Spinal cord (tissue), 10 donors: ENCODE results near the gene HTRA1. TPM values are rescaled to one million over a fixed set of nuclear protein-coding genes. Genes with fewer than 3 reads are reported as not detected.

Experiments used
- DNase-seq, 6 donors: peaks; one replicate each; pipeline versions ENCODE4 v3.0.0 to v3.0.0-alpha.2; 2013 to 2015; ENCODE audit warnings: low spot score in 6 of 6, low read depth in 4 of 6
- H3K27ac ChIP-seq: one replicate; pipeline ENCODE4 v1.5.1; 2013; ENCODE audit warnings: low read depth, low read length, control low read depth
- H3K27me3 ChIP-seq: one replicate; pipeline ENCODE4 v1.6.1; 2013; ENCODE audit warnings: low read length; ENCODE audit not compliant: control insufficient read depth, insufficient read depth
- H3K36me3 ChIP-seq: one replicate; pipeline ENCODE4 v1.6.1; 2013; ENCODE audit warnings: low read length; ENCODE audit not compliant: control insufficient read depth, insufficient read depth
- H3K4me1 ChIP-seq: one replicate; pipeline ENCODE4 v1.6.1; 2013; ENCODE audit warnings: low read length; ENCODE audit not compliant: control insufficient read depth, insufficient read depth
- H3K4me3 ChIP-seq: one replicate; pipeline ENCODE4 v1.5.1; 2013; ENCODE audit warnings: low read depth, low read length, control low read depth
- H3K9me3 ChIP-seq: one replicate; pipeline ENCODE4 v1.6.1; 2013; ENCODE audit warnings: low read length; ENCODE audit not compliant: control insufficient read depth, insufficient read depth
- WGBS: methylation state at CpG from one replicate; pipeline ENCODE4 v1.1.5; 2013; ENCODE audit warnings: missing lambda C conversion rate; ENCODE audit not compliant: insufficient coverage; 5-methylcytosine and 5-hydroxymethylcytosine counted together
- polyA plus RNA-seq, 2 donors: library from polyadenylated mRNA; unstranded; fragments of 120-200 nt; gene quantifications; one replicate each; pipeline ENCODE4 v1.2.1, GENCODE V29; 2013; ENCODE audit not compliant: insufficient read length in 2 of 2
- total RNA-seq, 2 donors: library from RNA; depleted of rRNA in 1 of 2; stranded (reverse); fragments of 120-200 nt in 1 of 2; fragments of >200 nt in 1 of 2; gene quantifications; one replicate each; pipeline versions ENCODE4 v1.2.3 to v1.2.4, GENCODE V29; 2013 to 2014
- donor health status: healthy.

Gene HTRA1
- total and polyA plus RNA-seq, 4 donors, result 150 to 243 (median 170) TPM

GRCh38 chr10:122507616-122508015 lies 46.3 kb downstream of the HTRA1 start:
- WGBS, result 85% methylated on average over 2 of the region's 3 CpGs
- DNase-seq, result no peak
- Histone ChIP-seq H3K27me3 (no peaks in the 10 kb centered on the region), H3K4me3 (no peak overlapping the region), H3K36me3 (peaks cover 50% of the 10 kb centered on the region), H3K9me3 (no peaks in the 10 kb centered on the region), H3K27ac (no peak overlapping the region), H3K4me1 (peaks cover 19% of the 10 kb centered on the region)

- H3K9me3 ChIP-seq, result no peaks in the 10 kb centered on the region
- no peak for DNase-seq
- WGBS, result 88% methylated on average over 5 of the region's 5 CpGs
- no peaks in the 10 kb centered on the region for H3K27me3 ChIP-seq
- no peak overlapping the region for H3K27ac ChIP-seq
- no peak overlapping the region for H3K4me3 ChIP-seq
- H3K4me1 ChIP-seq, result peaks cover 19% of the 10 kb centered on the region
- H3K36me3 ChIP-seq, result peaks cover 47% of the 10 kb centered on the region
Observed at GRCh38 chr10:122508021-122508420, 46.7 kb downstream of the HTRA1 start.

DNA sequence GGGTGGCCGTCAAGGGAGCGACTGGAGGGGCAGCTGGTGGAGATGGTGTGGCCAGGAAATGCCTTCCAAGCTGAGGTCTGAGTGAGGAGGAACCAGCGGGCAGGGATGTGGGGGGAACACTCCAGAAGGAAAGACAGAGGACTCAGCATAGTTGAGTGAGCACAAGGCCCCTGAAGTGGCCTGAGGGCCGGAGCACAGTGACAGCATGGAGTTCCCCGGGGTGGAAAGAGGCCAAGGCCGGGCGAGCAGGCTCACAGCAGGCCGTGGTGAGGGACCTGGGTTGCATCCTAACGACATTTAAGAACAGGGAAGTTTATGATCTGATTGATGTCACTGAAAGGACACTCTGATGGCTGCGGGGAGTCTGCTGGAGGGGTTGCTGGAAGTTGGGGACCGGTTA lies 48.0 kb downstream of the HTRA1 start:
- WGBS, result 66% methylated on average over 11 of the region's 11 CpGs
- Histone ChIP-seq H3K4me1 (peaks cover 14% of the 10 kb centered on the region), H3K27ac (no peak overlapping the region)

GRCh38 chr10:122510326-122510725 lies 49.0 kb downstream of the HTRA1 start:
- peaks cover 34% of the 10 kb centered on the region for H3K36me3 ChIP-seq
- H3K4me3 ChIP-seq, result no peak overlapping the region
- no peak overlapping the region for H3K27ac ChIP-seq
- no peak for DNase-seq
- no peaks in the 10 kb centered on the region for H3K27me3 ChIP-seq
- no peaks in the 10 kb centered on the region for H3K9me3 ChIP-seq
- 68% methylated on average over 9 of the region's 11 CpGs for WGBS
- peaks cover 6% of the 10 kb centered on the region for H3K4me1 ChIP-seq

More for the DNA sequence above, 48.0 kb downstream of the HTRA1 start:
- no peak for DNase-seq
- no peaks in the 10 kb centered on the region for H3K27me3 ChIP-seq
- no peaks in the 10 kb centered on the region for H3K9me3 ChIP-seq
- no peak overlapping the region for H3K4me3 ChIP-seq
- peaks cover 38% of the 10 kb centered on the region for H3K36me3 ChIP-seq

GRCh38 chr10:122510736-122511135 lies 49.4 kb downstream of the HTRA1 start:
- peaks cover 6% of the 10 kb centered on the region for H3K4me1 ChIP-seq
- peaks cover 36% of the 10 kb centered on the region for H3K36me3 ChIP-seq
- H3K27me3 ChIP-seq, result no peaks in the 10 kb centered on the region
- no peak overlapping the region for H3K4me3 ChIP-seq
- DNase-seq, result no peak
- H3K9me3 ChIP-seq, result no peaks in the 10 kb centered on the region
- no peak overlapping the region for H3K27ac ChIP-seq
- 92% methylated on average over 3 of the region's 3 CpGs for WGBS

- no peak for DNase-seq
- WGBS, result 94% methylated on average over 4 of the region's 4 CpGs
- peaks cover 34% of the 10 kb centered on the region for H3K36me3 ChIP-seq
Observed at GRCh38 chr10:122513053-122513452, 51.7 kb downstream of the HTRA1 start.

DNA sequence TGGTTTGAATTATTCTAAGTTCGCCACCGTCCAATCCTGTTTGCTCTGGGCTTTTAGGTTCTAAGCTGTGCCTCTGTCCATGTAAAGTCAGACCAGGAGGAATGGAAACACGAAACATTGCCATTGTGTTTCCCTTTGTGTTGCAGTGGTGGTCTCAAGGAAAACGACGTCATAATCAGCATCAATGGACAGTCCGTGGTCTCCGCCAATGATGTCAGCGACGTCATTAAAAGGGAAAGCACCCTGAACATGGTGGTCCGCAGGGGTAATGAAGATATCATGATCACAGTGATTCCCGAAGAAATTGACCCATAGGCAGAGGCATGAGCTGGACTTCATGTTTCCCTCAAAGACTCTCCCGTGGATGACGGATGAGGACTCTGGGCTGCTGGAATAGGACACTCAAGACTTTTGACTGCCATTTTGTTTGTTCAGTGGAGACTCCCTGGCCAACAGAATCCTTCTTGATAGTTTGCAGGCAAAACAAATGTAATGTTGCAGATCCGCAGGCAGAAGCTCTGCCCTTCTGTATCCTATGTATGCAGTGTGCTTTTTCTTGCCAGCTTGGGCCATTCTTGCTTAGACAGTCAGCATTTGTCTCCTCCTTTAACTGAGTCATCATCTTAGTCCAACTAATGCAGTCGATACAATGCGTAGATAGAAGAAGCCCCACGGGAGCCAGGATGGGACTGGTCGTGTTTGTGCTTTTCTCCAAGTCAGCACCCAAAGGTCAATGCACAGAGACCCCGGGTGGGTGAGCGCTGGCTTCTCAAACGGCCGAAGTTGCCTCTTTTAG lies 52.9 kb downstream of the HTRA1 start:
- no peak for DNase-seq
- no peaks in the 10 kb centered on the region for H3K27me3 ChIP-seq
- H3K27ac ChIP-seq, result no peak overlapping the region
- H3K4me1 ChIP-seq, result peaks cover 9% of the 10 kb centered on the region
- H3K36me3 ChIP-seq, result peaks cover 27% of the 10 kb centered on the region
- no peaks in the 10 kb centered on the region for H3K9me3 ChIP-seq
- H3K4me3 ChIP-seq, result no peak overlapping the region
- 89% methylated on average over 22 of the region's 22 CpGs for WGBS

More at GRCh38 chr10:122513053-122513452, 51.7 kb downstream of the HTRA1 start:
- Histone ChIP-seq H3K4me3 (no peak overlapping the region), H3K27ac (no peak overlapping the region), H3K27me3 (no peaks in the 10 kb centered on the region), H3K4me1 (peaks cover 11% of the 10 kb centered on the region), H3K9me3 (no peaks in the 10 kb centered on the region)

DNA sequence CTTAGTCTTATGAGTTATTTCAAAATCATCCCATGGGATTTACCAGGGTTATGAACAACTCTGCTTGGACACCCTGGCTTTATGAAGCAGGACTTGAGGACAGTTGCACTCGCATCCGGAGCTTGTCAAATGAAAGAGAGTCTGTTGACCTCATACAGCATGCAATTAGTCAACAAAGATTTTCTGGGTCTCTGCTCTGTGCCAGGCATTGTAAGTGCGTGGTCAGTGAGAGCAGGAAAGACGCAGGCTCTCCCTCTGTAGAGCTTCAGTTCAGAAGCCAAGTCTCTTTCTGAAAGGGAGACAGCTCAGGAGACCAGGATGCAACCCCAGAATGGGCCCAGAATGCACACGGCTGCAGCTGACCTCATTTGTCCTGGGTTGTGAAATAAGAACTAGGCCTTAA lies 53.7 kb downstream of the HTRA1 start:
- 80% methylated on average over 5 of the region's 5 CpGs for WGBS
- H3K36me3 ChIP-seq, result peaks cover 20% of the 10 kb centered on the region
- peaks cover 5% of the 10 kb centered on the region for H3K4me1 ChIP-seq
- no peak overlapping the region for H3K27ac ChIP-seq
- H3K4me3 ChIP-seq, result no peak overlapping the region
- H3K9me3 ChIP-seq, result no peaks in the 10 kb centered on the region
- DNase-seq, result no peak
- H3K27me3 ChIP-seq, result no peaks in the 10 kb centered on the region

- peaks cover 16% of the 10 kb centered on the region for H3K36me3 ChIP-seq
- H3K4me3 ChIP-seq, result no peak overlapping the region
- WGBS, result 95% methylated on average over 16 of the region's 16 CpGs
- H3K9me3 ChIP-seq, result no peaks in the 10 kb centered on the region
- no peak overlapping the region for H3K27ac ChIP-seq
- no peaks in the 10 kb centered on the region for H3K27me3 ChIP-seq
- H3K4me1 ChIP-seq, result peaks cover 6% of the 10 kb centered on the region
- no peak for DNase-seq
Observed at GRCh38 chr10:122515588-122516231, 54.4 kb downstream of the HTRA1 start.

DNA sequence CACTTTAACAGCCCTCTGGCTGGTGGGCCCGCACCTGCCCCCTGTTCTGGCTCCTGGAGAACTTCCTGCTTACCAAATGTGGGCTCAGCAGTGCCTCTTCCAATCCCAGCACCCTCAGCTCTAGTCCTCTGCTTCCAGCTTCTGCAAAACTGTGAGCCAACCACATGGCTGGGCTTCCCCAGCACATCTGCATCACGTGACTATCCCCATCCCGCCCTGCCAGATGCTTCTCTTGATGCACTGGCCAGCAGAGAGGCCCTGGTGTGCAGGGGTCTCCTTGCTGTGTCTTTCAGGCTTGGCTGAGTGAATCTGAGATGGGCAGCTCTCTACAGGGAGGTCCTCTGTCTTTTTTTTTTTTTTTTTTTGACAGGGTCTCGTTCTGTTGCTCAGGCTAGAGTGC lies 55.4 kb downstream of the HTRA1 start:
- Histone ChIP-seq H3K4me1 (peaks cover 10% of the 10 kb centered on the region), H3K27me3 (no peaks in the 10 kb centered on the region), H3K4me3 (no peak overlapping the region), H3K27ac (no peak overlapping the region), H3K9me3 (no peaks in the 10 kb centered on the region), H3K36me3 (peaks cover 16% of the 10 kb centered on the region)
- 100% methylated on average over 1 of the region's 4 CpGs for WGBS
- DNase-seq, result no peak
